ENCODE data around the gene EXOC2.
"Not testable (repeated sequence)": the region's sequence is repeated elsewhere in the genome, so short reads cannot be mapped to it uniquely, and the experiment has no call there.

The EXOC2 gene

GRCh38 chr6:582370-582769 is 110.6 kb downstream of the EXOC2 start:
- no peak for DNase-seq

GRCh38 chr6:579339-579738 is 113.6 kb downstream of the EXOC2 start:
- DNase-seq = no peak

GRCh38 chr6:572596-573265 is 120.2 kb downstream of the EXOC2 start:
- no peak for DNase-seq

- DNase-seq = no peak
Measured at GRCh38 chr6:571892-572291, 121.0 kb downstream of the EXOC2 start.

- no peak for DNase-seq
Measured at GRCh38 chr6:570825-571224, 122.1 kb downstream of the EXOC2 start.

- DNase-seq = no peak
Measured at GRCh38 chr6:568954-569523, 123.9 kb downstream of the EXOC2 start.

GRCh38 chr6:568085-568484 is 124.9 kb downstream of the EXOC2 start:
- no peak for DNase-seq

GRCh38 chr6:563863-564262 is 129.1 kb downstream of the EXOC2 start:
- DNase-seq = no peak

- no peak for DNase-seq
Measured at GRCh38 chr6:562052-562676, 130.8 kb downstream of the EXOC2 start.

GRCh38 chr6:561335-561734 is 131.6 kb downstream of the EXOC2 start:
- DNase-seq = not testable (repeated sequence)

GRCh38 chr6:558959-559358 is 134.0 kb downstream of the EXOC2 start:
- DNase-seq = no peak

GRCh38 chr6:558089-558488 is 134.8 kb downstream of the EXOC2 start:
- DNase-seq = no peak

GRCh38 chr6:551829-552350 is 141.0 kb downstream of the EXOC2 start:
- no peak for DNase-seq

GRCh38 chr6:551405-551804 is 141.5 kb downstream of the EXOC2 start:
- no peak for DNase-seq

GRCh38 chr6:549906-550305 is 143.0 kb downstream of the EXOC2 start:
- DNase-seq = no peak

GRCh38 chr6:548517-548916 is 144.4 kb downstream of the EXOC2 start:
- DNase-seq = no peak

- no peak for DNase-seq
Measured at GRCh38 chr6:548091-548490, 144.8 kb downstream of the EXOC2 start.

GRCh38 chr6:540490-540889 is 152.4 kb downstream of the EXOC2 start:
- no peak for DNase-seq

GRCh38 chr6:537114-537513 is 155.8 kb downstream of the EXOC2 start:
- DNase-seq = no peak

GRCh38 chr6:530425-530824 is 162.5 kb downstream of the EXOC2 start:
- DNase-seq = no peak

GRCh38 chr6:528989-529388 is 163.9 kb downstream of the EXOC2 start:
- DNase-seq = no peak

GRCh38 chr6:527989-528673 is 164.8 kb downstream of the EXOC2 start:
- DNase-seq = no peak

GRCh38 chr6:524803-525202 is 168.1 kb downstream of the EXOC2 start:
- DNase-seq = no peak

- no peak for DNase-seq
Measured at GRCh38 chr6:520820-521219, 172.1 kb downstream of the EXOC2 start.

All from NCI-H510A treated with DMSO at 0.1 percent for 48 hours (cell line).